PC-3 (cell line): ENCODE measurements around the gene DGLUCY. TPM values are rescaled to one million over a fixed set of nuclear protein-coding genes. Genes with fewer than 3 reads are reported as not detected.

Experiments used
- ATAC-seq: fragments of 200-7000 bp; cut with Tn5 transposase; 2 replicates; pipeline ENCODE4 v1.9.1; 2020; ENCODE audit warnings: mild to moderate bottlenecking, moderate library complexity
- BruUV-seq: library from RNA; stranded (reverse); fragments of 400-500 nt; replicated peaks from 2 replicates; lab custom pipeline; 2021; lab: Mats Ljungman, UMichigan
- CTCF ChIA-PET: fragments of 300-600 bp; sonication (Branson Sonifier 250); formaldehyde crosslinking; loops from one replicate; lab custom pipeline; 2022; ENCODE audit warnings: antibody characterized with exemption; lab: Charles Lee
- POLR2A ChIA-PET: fragments of 300-600 bp; sonication (Branson Sonifier 250); formaldehyde crosslinking; loops from one replicate; lab custom pipeline; 2022; ENCODE audit warnings: antibody characterized with exemption; ENCODE audit not compliant: unreplicated experiment; lab: Charles Lee
- DNase-seq: peaks from one replicate; pipeline ENCODE4 v3.0.0-alpha.2; 2015
- H2AFZ ChIP-seq: fragments of 300-600 bp; sonication (generic); 2 replicates; pipeline ENCODE4 v1.6.0; 2016; ENCODE audit warnings: antibody characterized with exemption, low read length
- H3F3A ChIP-seq: fragments of 300-600 bp; sonication (generic); one replicate; pipeline ENCODE4 v1.6.0; 2017; ENCODE audit warnings: antibody characterized with exemption, low read length, control low read depth, mild to moderate bottlenecking; ENCODE audit not compliant: unreplicated experiment
- H3K27ac ChIP-seq: fragments of 300-600 bp; sonication (generic); 2 replicates; pipeline ENCODE4 v1.5.1; 2016; ENCODE audit warnings: mild to moderate bottlenecking, low read length
- H3K27me3 ChIP-seq: fragments of 300-600 bp; sonication (generic); 2 replicates; pipeline ENCODE4 v1.6.1; 2016; ENCODE audit warnings: low read length, mixed read lengths
- H3K36me3 ChIP-seq: fragments of 300-600 bp; sonication (generic); 2 replicates; pipeline ENCODE4 v1.6.1; 2016; ENCODE audit warnings: low read depth, mixed run types, low read length, mixed read lengths
- H3K4me1 ChIP-seq: fragments of 300-600 bp; sonication (generic); 2 replicates; pipeline ENCODE4 v1.5.1; 2016; ENCODE audit warnings: low read length; ENCODE audit not compliant: insufficient read depth
- H3K4me2 ChIP-seq: fragments of 300-600 bp; sonication (generic); 2 replicates; pipeline ENCODE4 v1.6.0; 2016; ENCODE audit warnings: low read length
- H3K4me3 ChIP-seq: fragments of 300-600 bp; sonication (generic); 2 replicates; pipeline ENCODE4 v1.5.1; 2016; ENCODE audit warnings: mild to moderate bottlenecking, low read length, mixed read lengths
- H3K79me2 ChIP-seq: fragments of 300-600 bp; sonication (generic); 2 replicates; pipeline ENCODE4 v1.6.1; 2017; ENCODE audit warnings: low read length, mixed read lengths
- H3K9ac ChIP-seq: fragments of 300-600 bp; sonication (generic); 2 replicates; pipeline ENCODE4 v1.6.0; 2016; ENCODE audit warnings: mild to moderate bottlenecking, low read length
- H3K9me2 ChIP-seq: fragments of 300-600 bp; sonication (generic); replicated peaks from 2 replicates; pipeline ENCODE4 v1.6.1; 2016; ENCODE audit warnings: mixed run types, low read length, mixed read lengths
- H3K9me3 ChIP-seq: fragments of 300-600 bp; sonication (generic); 2 replicates; pipeline ENCODE4 v1.6.1; 2016; ENCODE audit warnings: low read length, mixed read lengths
- H4K20me1 ChIP-seq: fragments of 300-600 bp; sonication (generic); 2 replicates; pipeline ENCODE4 v1.6.1; 2016; ENCODE audit warnings: low read length, mixed read lengths
- CTCF ChIP-seq: fragments of 300-600 bp; sonication (generic); conservative IDR thresholded peaks from 2 replicates; pipeline ENCODE4 v1.5.1; 2017; ENCODE audit warnings: antibody characterized with exemption, low read depth, mild to moderate bottlenecking, low read length
- EZH2 ChIP-seq: fragments of 300-600 bp; sonication (generic); IDR thresholded peaks from one replicate; pipeline ENCODE4 v1.6.1; 2017; ENCODE audit warnings: antibody characterized with exemption, mild to moderate bottlenecking, low read length; ENCODE audit not compliant: unreplicated experiment
- EZH2phosphoT487 ChIP-seq: fragments of 300-600 bp; sonication (generic); IDR thresholded peaks from 2 replicates; pipeline ENCODE4 v1.6.1; 2018; ENCODE audit warnings: mild to moderate bottlenecking, antibody characterized with exemption, low read length, borderline replicate concordance
- intact Hi-C: fragments of 100-400 bp; cut with micrococcal nuclease; formaldehyde crosslinking; loops from 2 replicates; pipeline ENCODE4 v1.9.0; 2023
- total RNA-seq: library from RNA; depleted of rRNA; stranded (reverse); fragments of >200 nt; gene quantifications from 2 replicates; pipeline ENCODE4 v1.2.3, GENCODE V29; 2014

Gene DGLUCY
- total RNA-seq, 1 experiment from 2014 or later = 0.84 TPM

- H3K9me3 ChIP-seq = no peaks in the 10 kb centered on the region
- no peak overlapping the region for H3K4me2 ChIP-seq
- ChIA-PET CTCF (interaction anchor here (0.6 to 1.3 kb wide), 13 partner anchors 9 to 472 kb away, joined by 3 to 24 read pairs (median 5); partner anchors contain the start of gene RPS6KA5), POLR2A (interaction anchor here (0.5 to 0.7 kb wide), 3 partner anchors 13 to 75 kb away, joined by 3 to 11 read pairs (median 7); no protein-coding TSS in a partner anchor)
- ATAC-seq (peak; percentile 91), DNase-seq (peak; percentile 86)
- H3K36me3 ChIP-seq = no peaks in the 10 kb centered on the region
- BruUV-seq = no TSS peak
- no peak overlapping the region for H3K27ac ChIP-seq
- intact Hi-C loops = loop anchor here (1.0 kb wide), 2 partner anchors 35 to 270 kb away; no protein-coding TSS in a partner anchor
- H2AFZ ChIP-seq = 0 out of 2 replicates have a peak overlapping the region, but pooled peaks have one; percentile 27
- no peaks in the 10 kb centered on the region for H3K9me2 ChIP-seq
- no peak overlapping the region for H3K4me3 ChIP-seq
- H3F3A ChIP-seq = no peaks in the 10 kb centered on the region
- TF ChIP-seq CTCF (peak; percentile 92), EZH2 (no peak)
- no peaks in the 10 kb centered on the region for H3K27me3 ChIP-seq
- no peaks in the 10 kb centered on the region for H3K4me1 ChIP-seq
- no peaks in the 10 kb centered on the region for H4K20me1 ChIP-seq
- H3K79me2 ChIP-seq = no peaks in the 10 kb centered on the region
- no peak overlapping the region for H3K9ac ChIP-seq
Observed at GRCh38 chr14:91173221-91173670, 59.4 kb downstream of the DGLUCY start.

- intact Hi-C loops = loop anchor here (1.0 kb wide), 2 partner anchors 36 to 271 kb away; no protein-coding TSS in a partner anchor
Observed at GRCh38 chr14:91173904-91174303, 60.0 kb downstream of the DGLUCY start.

More at GRCh38 chr14:91173904-91174303, 60.0 kb downstream of the DGLUCY start:
- Histone ChIP-seq H3K27me3 (no peaks in the 10 kb centered on the region), H3F3A (no peaks in the 10 kb centered on the region), H3K36me3 (no peaks in the 10 kb centered on the region), H3K9me3 (no peaks in the 10 kb centered on the region), H3K9ac (no peak overlapping the region), H3K27ac (no peak overlapping the region), H2AFZ (no peak overlapping the region), H3K4me2 (no peak overlapping the region), H3K9me2 (no peaks in the 10 kb centered on the region), H3K4me1 (no peaks in the 10 kb centered on the region), H3K4me3 (no peak overlapping the region), H4K20me1 (no peaks in the 10 kb centered on the region), H3K79me2 (no peaks in the 10 kb centered on the region)
- ATAC-seq = no peak
- no TSS peak for BruUV-seq
- ChIA-PET CTCF (interaction anchor here (0.6 kb wide), 1 partner anchor 16 kb away, joined by 3 read pairs; no protein-coding TSS in a partner anchor), POLR2A (no interaction called here)
- TF ChIP-seq EZH2phosphoT487 = no peak
- TF ChIP-seq EZH2 = no peak
- no peak for TF ChIP-seq CTCF
- DNase-seq = no peak
